ENCODE results near the gene PLIN4. TPM values are rescaled to one million over a fixed set of nuclear protein-coding genes. Genes with fewer than 3 reads are reported as not detected.

Gene PLIN4
- total and polyA plus RNA-seq, 10 of the 15 experiments (the other 5 are each of a cell fraction or from before 2014, with no cell fraction given): 0.01 to 0.11 (median 0.05) TPM; not detected in 2

DNA sequence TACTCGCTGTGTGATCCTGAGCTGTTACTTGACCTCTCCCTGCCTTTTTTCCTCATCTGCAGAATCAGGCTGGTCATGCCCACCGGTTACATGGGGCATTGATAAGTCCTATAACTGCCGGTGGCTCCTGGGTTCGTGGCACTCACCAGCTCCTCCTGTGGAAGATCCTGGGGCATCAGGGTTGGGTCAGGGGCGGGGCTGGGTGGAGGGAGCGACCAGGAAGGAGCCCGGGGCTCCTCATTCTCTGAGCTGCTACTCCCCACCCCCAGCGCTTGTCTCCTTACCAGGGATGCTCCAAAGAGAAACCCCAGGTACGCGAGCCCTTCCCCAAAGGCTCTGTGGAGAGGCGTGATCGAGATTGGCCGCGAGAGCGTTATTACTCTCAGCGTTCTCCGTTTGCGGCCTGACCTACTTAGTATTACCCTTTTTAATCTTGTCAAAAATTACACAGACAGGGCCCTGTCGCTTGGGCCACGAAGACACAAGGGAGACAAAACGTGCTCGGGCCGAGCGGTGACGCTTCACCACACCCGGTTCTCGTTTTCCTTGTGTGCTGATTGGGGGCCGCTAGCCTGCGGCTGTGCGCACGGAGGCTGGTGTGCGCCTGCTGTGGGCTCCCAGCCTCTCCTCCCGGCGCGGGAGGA, 35.4 kb downstream of the PLIN4 start:
- H3K79me2 ChIP-seq (ENCODE audit: control insufficient read depth, insufficient read depth, low read length): no peaks in the 10 kb centered on the region
- POLR2A ChIA-PET: no interaction called here
- H2AFZ ChIP-seq (ENCODE audit: control insufficient read depth, low read depth, low read length): no peak overlapping the region
- H4K20me1 ChIP-seq (ENCODE audit: control insufficient read depth, insufficient read depth): no peaks in the 10 kb centered on the region
- no peaks in the 10 kb centered on the region for H3K9me3 ChIP-seq (replicated peaks; ENCODE audit: control insufficient read depth, insufficient read depth, low read length)
- no TSS peak for BruUV-seq (replicated peaks)
- no peaks in the 10 kb centered on the region for H3K4me1 ChIP-seq (ENCODE audit: control insufficient read depth, insufficient read depth, low read length)
- FAIRE-seq (no peak), DNase-seq (ENCODE audit: low read depth, low spot score) (no peak), ATAC-seq (no peak)
- no peaks in the 10 kb centered on the region for H3K27me3 ChIP-seq (replicated peaks in 1 of 2; ENCODE audit: control insufficient read depth in 2 of 2, insufficient read depth in 2 of 2, low read length in 1 of 2)
- no peak overlapping the region for H3K9ac ChIP-seq (ENCODE audit: control insufficient read depth, insufficient read depth, low read length)
- SMC1A ChIA-PET (ENCODE audit: uncharacterized antibody, unreplicated experiment): no interaction called here
- intact Hi-C loops (cut with micrococcal nuclease; ENCODE audit: unreplicated experiment) (no loop called here), in situ Hi-C loops (cut with MboI) (no loop called here)
- no peak overlapping the region for H3K27ac ChIP-seq (ENCODE audit: control insufficient read depth, insufficient read depth)
- TF ChIP-seq, protein P1, sequence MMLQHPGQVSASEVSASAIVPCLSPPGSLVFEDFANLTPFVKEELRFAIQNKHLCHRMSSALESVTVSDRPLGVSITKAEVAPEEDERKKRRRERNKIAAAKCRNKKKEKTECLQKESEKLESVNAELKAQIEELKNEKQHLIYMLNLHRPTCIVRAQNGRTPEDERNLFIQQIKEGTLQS (IDR thresholded peaks at IDR 0.05; ENCODE audit: borderline replicate concordance, extremely low read depth, low read depth, low read length): no peak
- no peak for TF ChIP-seq RUNX3 (IDR thresholded peaks at IDR 0.05; ENCODE audit: low read length)
- no peak for TF ChIP-seq CBFB (IDR thresholded peaks at IDR 0.05; ENCODE audit: low read depth)
- TF ChIP-seq HDAC2 (IDR thresholded peaks at IDR 0.05): no peak
- peaks cover 0 to 2% of the 10 kb centered on the region in 2 experiments; a peak in 2 of 4 replicates for H3K36me3 ChIP-seq (ENCODE audit: control insufficient read depth in 2 of 2, insufficient read depth in 2 of 2, low read length in 1 of 2)
- CTCF ChIA-PET: no interaction called here
- RAD21 ChIA-PET (ENCODE audit: unreplicated experiment): no interaction called here
- H3K4me3 ChIP-seq: no peak overlapping the region
- no peak overlapping the region for H3K4me2 ChIP-seq (ENCODE audit: control insufficient read depth, insufficient read depth)
- WGBS (ENCODE audit: insufficient coverage, insufficient replicate concordance, low lambda C conversion rate, missing lambda C conversion rate): 99% methylated on average over 35 of the region's 35 CpGs

DNA sequence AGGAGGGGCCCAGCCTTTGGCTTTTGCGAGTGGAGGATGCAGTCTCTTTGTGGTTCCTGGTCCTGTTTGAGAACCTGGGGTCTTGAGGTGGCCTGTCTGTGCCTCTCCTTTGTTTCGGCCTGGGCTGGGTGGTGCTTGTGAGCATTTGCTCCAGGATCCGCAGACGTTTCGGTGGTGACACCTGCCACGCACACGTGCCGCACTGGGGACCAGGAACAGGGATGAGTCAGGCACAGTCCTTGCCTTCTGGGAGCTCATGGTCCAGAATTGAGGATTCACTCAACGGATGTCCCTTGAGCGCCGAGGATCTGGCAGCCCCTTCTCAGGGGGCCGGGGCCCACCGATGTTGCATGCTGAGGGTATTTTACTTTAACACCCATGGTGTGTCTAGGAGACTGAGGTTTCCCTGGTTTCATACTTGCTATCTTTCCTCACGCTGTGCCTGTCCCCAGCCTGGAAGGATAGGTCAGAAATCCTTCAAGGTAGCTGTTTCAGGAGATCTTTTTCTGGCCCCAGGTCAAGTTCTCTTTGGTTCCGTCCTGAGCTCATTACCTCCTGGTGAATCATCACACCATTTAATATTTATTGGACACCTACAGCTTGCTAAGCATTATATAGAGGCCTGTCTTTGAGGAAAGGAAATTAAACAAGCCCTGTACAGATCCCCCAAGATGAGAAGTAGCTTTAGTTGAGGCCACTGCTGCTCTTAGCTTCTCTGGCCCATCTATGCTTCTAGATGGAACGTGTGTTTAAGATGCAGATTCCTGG, 41.1 kb downstream of the PLIN4 start:
- FAIRE-seq: no peak
- POLR2A ChIA-PET: no interaction called here

More for the DNA sequence above, 41.1 kb downstream of the PLIN4 start:
- TSS peak; percentile 50 for BruUV-seq (replicated peaks)
- Histone ChIP-seq H2AFZ (ENCODE audit: control insufficient read depth, low read depth, low read length) (no peak overlapping the region), H3K9ac (ENCODE audit: control insufficient read depth, insufficient read depth, low read length) (no peak overlapping the region), H3K9me3 (replicated peaks; ENCODE audit: control insufficient read depth, insufficient read depth, low read length) (no peaks in the 10 kb centered on the region), H3K4me1 (ENCODE audit: control insufficient read depth, insufficient read depth, low read length) (0 out of 2 replicates have a peak, but pooled peaks cover 2% of the 10 kb centered on the region), H3K4me3 (no peak overlapping the region), H4K20me1 (ENCODE audit: control insufficient read depth, insufficient read depth) (no peaks in the 10 kb centered on the region), H3K27me3 (replicated peaks in 1 of 2; ENCODE audit: control insufficient read depth in 2 of 2, insufficient read depth in 2 of 2, low read length in 1 of 2) (no peaks in the 10 kb centered on the region), H3K36me3 (ENCODE audit: control insufficient read depth in 2 of 2, insufficient read depth in 2 of 2, low read length in 1 of 2) (peaks cover 2 to 9% of the 10 kb centered on the region in 2 experiments; a peak in 3 of 4 replicates), H3K4me2 (ENCODE audit: control insufficient read depth, insufficient read depth) (no peak overlapping the region), H3K79me2 (ENCODE audit: control insufficient read depth, insufficient read depth, low read length) (peaks cover 25% of the 10 kb centered on the region), H3K27ac (ENCODE audit: control insufficient read depth, insufficient read depth) (no peak overlapping the region)
- RAD21 ChIA-PET (ENCODE audit: unreplicated experiment): interaction anchor here (0.6 kb wide), 1 partner anchor 12 kb away, joined by 3 read pairs; no protein-coding TSS in a partner anchor
- DNase-seq (ENCODE audit: low read depth, low spot score) (no peak), ATAC-seq (no peak)
- 90% methylated on average over 16 of the region's 16 CpGs for WGBS (ENCODE audit: insufficient coverage, insufficient replicate concordance, low lambda C conversion rate, missing lambda C conversion rate)
- in situ Hi-C loops (cut with MboI): no loop called here
- SMC1A ChIA-PET (ENCODE audit: uncharacterized antibody, unreplicated experiment): no interaction called here
- TF ChIP-seq WRNIP1 (IDR thresholded peaks at IDR 0.05; ENCODE audit: borderline replicate concordance, low read depth, low read length) (no peak), ZSCAN29 (IDR thresholded peaks at IDR 0.05) (no peak), BRCA1 (IDR thresholded peaks at IDR 0.05; ENCODE audit: low read depth, low read length) (no peak), EZH2 (IDR thresholded peaks at IDR 0.05; ENCODE audit: borderline replicate concordance, control insufficient read depth, low read depth, low read length) (no peak), NBN (IDR thresholded peaks at IDR 0.05) (no peak), CHD4 (IDR thresholded peaks at IDR 0.05) (no peak), MEF2A (IDR thresholded peaks at IDR 0.05; ENCODE audit: insufficient read depth, low read depth, low read length) (no peak)
- TF ChIP-seq, protein P2, sequence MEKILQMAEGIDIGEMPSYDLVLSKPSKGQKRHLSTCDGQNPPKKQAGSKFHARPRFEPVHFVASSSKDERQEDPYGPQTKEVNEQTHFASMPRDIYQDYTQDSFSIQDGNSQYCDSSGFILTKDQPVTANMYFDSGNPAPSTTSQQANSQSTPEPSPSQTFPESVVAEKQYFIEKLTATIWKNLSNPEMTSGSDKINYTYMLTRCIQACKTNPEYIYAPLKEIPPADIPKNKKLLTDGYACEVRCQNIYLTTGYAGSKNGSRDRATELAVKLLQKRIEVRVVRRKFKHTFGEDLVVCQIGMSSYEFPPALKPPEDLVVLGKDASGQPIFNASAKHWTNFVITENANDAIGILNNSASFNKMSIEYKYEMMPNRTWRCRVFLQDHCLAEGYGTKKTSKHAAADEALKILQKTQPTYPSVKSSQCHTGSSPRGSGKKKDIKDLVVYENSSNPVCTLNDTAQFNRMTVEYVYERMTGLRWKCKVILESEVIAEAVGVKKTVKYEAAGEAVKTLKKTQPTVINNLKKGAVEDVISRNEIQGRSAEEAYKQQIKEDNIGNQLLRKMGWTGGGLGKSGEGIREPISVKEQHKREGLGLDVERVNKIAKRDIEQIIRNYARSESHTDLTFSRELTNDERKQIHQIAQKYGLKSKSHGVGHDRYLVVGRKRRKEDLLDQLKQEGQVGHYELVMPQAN (conservative IDR thresholded peaks at IDR 0.05): no peak
- TF ChIP-seq, protein P3, sequence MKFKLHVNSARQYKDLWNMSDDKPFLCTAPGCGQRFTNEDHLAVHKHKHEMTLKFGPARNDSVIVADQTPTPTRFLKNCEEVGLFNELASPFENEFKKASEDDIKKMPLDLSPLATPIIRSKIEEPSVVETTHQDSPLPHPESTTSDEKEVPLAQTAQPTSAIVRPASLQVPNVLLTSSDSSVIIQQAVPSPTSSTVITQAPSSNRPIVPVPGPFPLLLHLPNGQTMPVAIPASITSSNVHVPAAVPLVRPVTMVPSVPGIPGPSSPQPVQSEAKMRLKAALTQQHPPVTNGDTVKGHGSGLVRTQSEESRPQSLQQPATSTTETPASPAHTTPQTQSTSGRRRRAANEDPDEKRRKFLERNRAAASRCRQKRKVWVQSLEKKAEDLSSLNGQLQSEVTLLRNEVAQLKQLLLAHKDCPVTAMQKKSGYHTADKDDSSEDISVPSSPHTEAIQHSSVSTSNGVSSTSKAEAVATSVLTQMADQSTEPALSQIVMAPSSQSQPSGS (IDR thresholded peaks at IDR 0.05; ENCODE audit: low read length): no peak
- intact Hi-C loops (cut with micrococcal nuclease; ENCODE audit: unreplicated experiment): no loop called here
- CTCF ChIA-PET: interaction anchor here (1.0 kb wide), 1 partner anchor 159 kb away, joined by 3 read pairs; no protein-coding TSS in a partner anchor
